Measurements from ENCODE around the gene ZDHHC7. TPM values are rescaled to one million over a fixed set of nuclear protein-coding genes. Genes with fewer than 3 reads are reported as not detected.
"Not testable (repeated sequence)": the region's sequence is repeated elsewhere in the genome, so short reads cannot be mapped to it uniquely, and the experiment has no call there.

Gene ZDHHC7
- total RNA-seq, 2 donors from 2014 or later = 64.6 TPM

GRCh38 chr16:85056211-85056748 is 44.9 kb upstream of the ZDHHC7 start:
- intact Hi-C loops (cut with DNase I) = no loop called here
- TF ChIP-seq POLR2AphosphoS5 (IDR thresholded peaks at IDR 0.05) (no peak), CTCF (IDR thresholded peaks at IDR 0.05) (peak in 2 of 4 experiments; percentile 21 to 37)
- Histone ChIP-seq H3K4me3 (no peak overlapping the region), H3K36me3 (no peaks in the 10 kb centered on the region), H3K9me3 (no peaks in the 10 kb centered on the region), H3K27ac (peak overlapping the region; percentile 74 to 76), H3K27me3 (replicated peaks; ENCODE audit: insufficient read depth) (no peaks in the 10 kb centered on the region), H3K4me1 (replicated peaks) (no peaks in the 10 kb centered on the region)
- DNase-seq (ENCODE audit: low spot score) = no peak
- 83% methylated on average over 16 of the region's 16 CpGs for WGBS

- TF ChIP-seq POLR2A (IDR thresholded peaks at IDR 0.05) (no peak), POLR2AphosphoS5 (IDR thresholded peaks at IDR 0.05) (peak; percentile 81), CTCF (IDR thresholded peaks at IDR 0.05) (no peak)
- H3K4me3 ChIP-seq = peak overlapping the region in 1 of 2 donors; percentile 7
- H3K27ac ChIP-seq = peak overlapping the region; percentile 74 to 76
- no peaks in the 10 kb centered on the region for H3K36me3 ChIP-seq
- 24% methylated on average over 14 of the region's 14 CpGs for WGBS
- intact Hi-C loops (cut with DNase I) = no loop called here
- H3K4me1 ChIP-seq (replicated peaks) = no peaks in the 10 kb centered on the region
- no peaks in the 10 kb centered on the region for H3K27me3 ChIP-seq (replicated peaks; ENCODE audit: insufficient read depth)
- DNase-seq (ENCODE audit: low spot score) = peak; percentile 47
- no peaks in the 10 kb centered on the region for H3K9me3 ChIP-seq
Observed at GRCh38 chr16:85055493-85056210, 44.3 kb upstream of the ZDHHC7 start.

- H3K27me3 ChIP-seq (replicated peaks; ENCODE audit: insufficient read depth) = no peaks in the 10 kb centered on the region
- no peak for DNase-seq (ENCODE audit: low spot score)
- H3K36me3 ChIP-seq = no peaks in the 10 kb centered on the region
- H3K4me3 ChIP-seq = peak overlapping the region in 1 of 2 donors; percentile 7
- peak overlapping the region; percentile 74 to 76 for H3K27ac ChIP-seq
- H3K9me3 ChIP-seq = no peaks in the 10 kb centered on the region
- TF ChIP-seq POLR2A (IDR thresholded peaks at IDR 0.05) (no peak), CTCF (IDR thresholded peaks at IDR 0.05) (no peak), POLR2AphosphoS5 (IDR thresholded peaks at IDR 0.05) (no peak)
- 53% methylated on average over 6 of the region's 6 CpGs for WGBS
- H3K4me1 ChIP-seq (replicated peaks) = no peaks in the 10 kb centered on the region
- intact Hi-C loops (cut with DNase I) = no loop called here
Observed at GRCh38 chr16:85054948-85055492, 43.7 kb upstream of the ZDHHC7 start.

GRCh38 chr16:85054321-85054720 is 43.0 kb upstream of the ZDHHC7 start:
- DNase-seq (ENCODE audit: low spot score); H3K4me3 ChIP-seq; H3K36me3 ChIP-seq; H3K4me1 ChIP-seq (replicated peaks); H3K27me3 ChIP-seq (replicated peaks; ENCODE audit: insufficient read depth); H3K9me3 ChIP-seq; intact Hi-C loops (cut with DNase I): not testable (repeated sequence)
- H3K27ac ChIP-seq = peak overlapping the region; percentile 74 to 76
- WGBS = 83% methylated on average over 3 of the region's 3 CpGs

GRCh38 chr16:85052536-85052935 is 41.2 kb upstream of the ZDHHC7 start:
- Histone ChIP-seq H3K4me3 (no peak overlapping the region), H3K27ac (no peak overlapping the region), H3K9me3 (no peaks in the 10 kb centered on the region), H3K27me3 (replicated peaks; ENCODE audit: insufficient read depth) (no peaks in the 10 kb centered on the region), H3K4me1 (replicated peaks) (peaks cover 5% of the 10 kb centered on the region), H3K36me3 (no peaks in the 10 kb centered on the region)
- intact Hi-C loops (cut with DNase I) = no loop called here
- WGBS = 90% methylated on average over 10 of the region's 10 CpGs
- TF ChIP-seq CTCF (IDR thresholded peaks at IDR 0.05) (no peak), POLR2AphosphoS5 (IDR thresholded peaks at IDR 0.05) (no peak), POLR2A (IDR thresholded peaks at IDR 0.05) (no peak)
- no peak for DNase-seq (ENCODE audit: low spot score)
